Measurements from ENCODE around the gene DMAC2.

- no peak for TF ChIP-seq CTCF (IDR thresholded peaks at IDR 0.05; ENCODE audit: insufficient read depth, low read depth, low read length)
- no peak for TF ChIP-seq EZH2 (IDR thresholded peaks at IDR 0.05; ENCODE audit: insufficient read depth, low read length)
Observed at GRCh38 chr19:41426952-41427646, 12.6 kb downstream of the DMAC2 start, which contains the start of gene B3GNT8.
